PC-3 (cell line): ENCODE measurements around the gene GUCA2B. TPM values are rescaled to one million over a fixed set of nuclear protein-coding genes. Genes with fewer than 3 reads are reported as not detected.

Experiments used
- ATAC-seq: fragments of 200-7000 bp; cut with Tn5 transposase; 2 replicates; pipeline ENCODE4 v1.9.1; 2020; ENCODE audit warnings: mild to moderate bottlenecking, moderate library complexity
- BruUV-seq: library from RNA; stranded (reverse); fragments of 400-500 nt; replicated peaks from 2 replicates; lab custom pipeline; 2021; lab: Mats Ljungman, UMichigan
- CTCF ChIA-PET: fragments of 300-600 bp; sonication (Branson Sonifier 250); formaldehyde crosslinking; loops from one replicate; lab custom pipeline; 2022; ENCODE audit warnings: antibody characterized with exemption; lab: Charles Lee
- POLR2A ChIA-PET: fragments of 300-600 bp; sonication (Branson Sonifier 250); formaldehyde crosslinking; loops from one replicate; lab custom pipeline; 2022; ENCODE audit warnings: antibody characterized with exemption; ENCODE audit not compliant: unreplicated experiment; lab: Charles Lee
- DNase-seq: peaks from one replicate; pipeline ENCODE4 v3.0.0-alpha.2; 2015
- H2AFZ ChIP-seq: fragments of 300-600 bp; sonication (generic); 2 replicates; pipeline ENCODE4 v1.6.0; 2016; ENCODE audit warnings: antibody characterized with exemption, low read length
- H3F3A ChIP-seq: fragments of 300-600 bp; sonication (generic); one replicate; pipeline ENCODE4 v1.6.0; 2017; ENCODE audit warnings: antibody characterized with exemption, low read length, control low read depth, mild to moderate bottlenecking; ENCODE audit not compliant: unreplicated experiment
- H3K27ac ChIP-seq: fragments of 300-600 bp; sonication (generic); 2 replicates; pipeline ENCODE4 v1.5.1; 2016; ENCODE audit warnings: mild to moderate bottlenecking, low read length
- H3K27me3 ChIP-seq: fragments of 300-600 bp; sonication (generic); 2 replicates; pipeline ENCODE4 v1.6.1; 2016; ENCODE audit warnings: low read length, mixed read lengths
- H3K36me3 ChIP-seq: fragments of 300-600 bp; sonication (generic); 2 replicates; pipeline ENCODE4 v1.6.1; 2016; ENCODE audit warnings: low read depth, mixed run types, low read length, mixed read lengths
- H3K4me1 ChIP-seq: fragments of 300-600 bp; sonication (generic); 2 replicates; pipeline ENCODE4 v1.5.1; 2016; ENCODE audit warnings: low read length; ENCODE audit not compliant: insufficient read depth
- H3K4me2 ChIP-seq: fragments of 300-600 bp; sonication (generic); 2 replicates; pipeline ENCODE4 v1.6.0; 2016; ENCODE audit warnings: low read length
- H3K4me3 ChIP-seq: fragments of 300-600 bp; sonication (generic); 2 replicates; pipeline ENCODE4 v1.5.1; 2016; ENCODE audit warnings: mild to moderate bottlenecking, low read length, mixed read lengths
- H3K79me2 ChIP-seq: fragments of 300-600 bp; sonication (generic); 2 replicates; pipeline ENCODE4 v1.6.1; 2017; ENCODE audit warnings: low read length, mixed read lengths
- H3K9ac ChIP-seq: fragments of 300-600 bp; sonication (generic); 2 replicates; pipeline ENCODE4 v1.6.0; 2016; ENCODE audit warnings: mild to moderate bottlenecking, low read length
- H3K9me2 ChIP-seq: fragments of 300-600 bp; sonication (generic); replicated peaks from 2 replicates; pipeline ENCODE4 v1.6.1; 2016; ENCODE audit warnings: mixed run types, low read length, mixed read lengths
- H3K9me3 ChIP-seq: fragments of 300-600 bp; sonication (generic); 2 replicates; pipeline ENCODE4 v1.6.1; 2016; ENCODE audit warnings: low read length, mixed read lengths
- H4K20me1 ChIP-seq: fragments of 300-600 bp; sonication (generic); 2 replicates; pipeline ENCODE4 v1.6.1; 2016; ENCODE audit warnings: low read length, mixed read lengths
- CTCF ChIP-seq: fragments of 300-600 bp; sonication (generic); conservative IDR thresholded peaks from 2 replicates; pipeline ENCODE4 v1.5.1; 2017; ENCODE audit warnings: antibody characterized with exemption, low read depth, mild to moderate bottlenecking, low read length
- EZH2 ChIP-seq: fragments of 300-600 bp; sonication (generic); IDR thresholded peaks from one replicate; pipeline ENCODE4 v1.6.1; 2017; ENCODE audit warnings: antibody characterized with exemption, mild to moderate bottlenecking, low read length; ENCODE audit not compliant: unreplicated experiment
- EZH2phosphoT487 ChIP-seq: fragments of 300-600 bp; sonication (generic); IDR thresholded peaks from 2 replicates; pipeline ENCODE4 v1.6.1; 2018; ENCODE audit warnings: mild to moderate bottlenecking, antibody characterized with exemption, low read length, borderline replicate concordance
- intact Hi-C: fragments of 100-400 bp; cut with micrococcal nuclease; formaldehyde crosslinking; loops from 2 replicates; pipeline ENCODE4 v1.9.0; 2023
- total RNA-seq: library from RNA; depleted of rRNA; stranded (reverse); fragments of >200 nt; gene quantifications from 2 replicates; pipeline ENCODE4 v1.2.3, GENCODE V29; 2014

Gene GUCA2B
- total RNA-seq, 1 experiment from 2014 or later = not detected

DNA sequence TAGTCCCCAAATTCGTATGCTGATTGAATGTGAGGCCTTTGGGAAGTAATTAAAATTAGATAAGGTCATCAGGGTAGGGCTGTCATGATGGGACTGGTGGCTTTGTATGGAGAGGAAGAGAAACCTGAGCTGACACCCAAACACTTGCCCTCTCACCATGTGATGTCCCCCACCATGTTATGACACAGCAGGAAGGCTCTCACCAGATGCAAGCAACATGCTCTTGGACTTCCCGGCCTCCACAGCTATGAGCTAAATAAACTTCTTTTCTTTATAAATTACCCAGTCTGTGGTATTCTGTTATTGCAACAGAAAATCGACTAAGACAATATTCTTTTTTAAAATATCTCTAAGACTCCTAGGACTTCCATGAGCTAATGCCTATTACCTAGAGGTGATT, 43.6 kb upstream of the GUCA2B start:
- Histone ChIP-seq H3K4me2 (no peak overlapping the region), H3F3A (no peaks in the 10 kb centered on the region), H3K36me3 (no peaks in the 10 kb centered on the region), H3K9me3 (no peaks in the 10 kb centered on the region), H3K4me3 (no peak overlapping the region), H2AFZ (no peak overlapping the region), H3K9ac (no peak overlapping the region), H3K4me1 (0 out of 2 replicates have a peak, but pooled peaks cover 7% of the 10 kb centered on the region), H3K27me3 (no peaks in the 10 kb centered on the region), H4K20me1 (no peaks in the 10 kb centered on the region), H3K79me2 (no peaks in the 10 kb centered on the region), H3K9me2 (no peaks in the 10 kb centered on the region), H3K27ac (no peak overlapping the region)
- POLR2A ChIA-PET = no interaction called here
- intact Hi-C loops = no loop called here
- no TSS peak for BruUV-seq
- ATAC-seq (no peak), DNase-seq (no peak)
- TF ChIP-seq EZH2phosphoT487 (no peak), CTCF (no peak), EZH2 (no peak)
- CTCF ChIA-PET = no interaction called here

DNA sequence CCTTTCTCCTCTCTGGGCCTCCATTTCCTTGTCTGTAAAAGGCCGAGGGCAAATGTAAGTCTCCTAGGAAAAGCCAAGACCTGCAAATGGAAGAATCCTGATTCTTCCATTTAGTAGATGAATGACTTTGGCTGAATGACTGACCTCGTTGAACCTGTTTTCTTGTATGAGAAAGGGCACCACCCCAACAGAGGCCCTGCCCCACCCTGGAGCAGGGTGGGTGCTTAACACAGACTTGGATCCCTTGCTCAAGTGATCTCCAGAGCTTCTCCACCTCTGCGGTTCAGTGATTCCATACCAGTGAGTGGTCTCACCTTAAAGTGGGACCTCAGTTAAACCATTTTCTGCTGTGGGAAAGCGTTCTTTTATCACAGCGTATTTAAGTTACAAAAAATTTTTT, 39.0 kb upstream of the GUCA2B start:
- Histone ChIP-seq H3K36me3 (no peaks in the 10 kb centered on the region), H3K4me1 (0 out of 2 replicates have a peak, but pooled peaks cover 7% of the 10 kb centered on the region), H3K79me2 (no peaks in the 10 kb centered on the region), H3F3A (no peaks in the 10 kb centered on the region), H3K9me2 (no peaks in the 10 kb centered on the region), H2AFZ (no peak overlapping the region), H3K4me2 (no peak overlapping the region), H4K20me1 (no peaks in the 10 kb centered on the region), H3K27me3 (no peaks in the 10 kb centered on the region), H3K27ac (no peak overlapping the region), H3K9ac (no peak overlapping the region), H3K9me3 (no peaks in the 10 kb centered on the region), H3K4me3 (no peak overlapping the region)
- no TSS peak for BruUV-seq
- ChIA-PET CTCF (no interaction called here), POLR2A (interaction anchor here (0.6 kb wide), 1 partner anchor 524 kb away, joined by 3 read pairs; no protein-coding TSS in a partner anchor)
- no peak for ATAC-seq
- intact Hi-C loops = no loop called here
- DNase-seq = no peak
- TF ChIP-seq EZH2phosphoT487 (no peak), CTCF (no peak), EZH2 (no peak)

DNA sequence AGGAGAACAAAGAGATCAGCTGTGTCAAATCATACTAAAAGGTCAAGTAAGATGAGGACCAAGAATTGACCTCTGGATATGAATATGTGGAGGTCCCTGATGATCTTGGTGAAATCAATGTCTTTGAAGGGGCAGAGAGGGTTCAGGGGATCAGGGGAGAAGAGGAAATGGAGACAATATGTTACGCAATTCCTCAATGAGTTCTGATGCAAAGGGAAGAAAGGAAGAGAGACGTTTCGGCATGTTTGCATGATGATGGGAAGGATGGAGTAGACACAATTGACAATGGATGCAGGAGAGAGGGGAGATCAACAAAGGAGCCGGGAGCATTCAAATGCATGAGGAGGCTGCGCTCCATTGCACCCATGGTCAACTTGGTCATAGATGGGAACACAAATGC, 36.0 kb upstream of the GUCA2B start:
- H2AFZ ChIP-seq = no peak overlapping the region
- POLR2A ChIA-PET = no interaction called here
- TF ChIP-seq EZH2 = no peak
- TF ChIP-seq EZH2phosphoT487 = no peak
- no peak for TF ChIP-seq CTCF
- DNase-seq = no peak
- BruUV-seq = no TSS peak
- no peak overlapping the region for H3K27ac ChIP-seq
- H4K20me1 ChIP-seq = no peaks in the 10 kb centered on the region
- H3K27me3 ChIP-seq = no peaks in the 10 kb centered on the region
- no peaks in the 10 kb centered on the region for H3F3A ChIP-seq
- H3K9ac ChIP-seq = no peak overlapping the region
- H3K36me3 ChIP-seq = no peaks in the 10 kb centered on the region
- ATAC-seq = no peak
- no peaks in the 10 kb centered on the region for H3K9me3 ChIP-seq
- H3K4me2 ChIP-seq = no peak overlapping the region
- no peak overlapping the region for H3K4me3 ChIP-seq
- H3K9me2 ChIP-seq = no peaks in the 10 kb centered on the region
- intact Hi-C loops = no loop called here
- no peaks in the 10 kb centered on the region for H3K4me1 ChIP-seq
- no peaks in the 10 kb centered on the region for H3K79me2 ChIP-seq
- CTCF ChIA-PET = no interaction called here
